Activated CD4-positive, alpha-beta T cell treated with anti-CD3 and anti-CD28 coated beads, Interleukin-2, amount 10 ng/mL, durations not matched to agents 24 days and 14 days (primary cell): ENCODE measurements around the gene MIOS. TPM values are rescaled to one million over a fixed set of nuclear protein-coding genes. Genes with fewer than 3 reads are reported as not detected.

Experiments
- DNase-seq: peaks from one replicate; pipeline ENCODE4 v3.0.0; 2022
- H3K27ac Mint-ChIP-seq: one replicate; pipeline ENCODE4 v1.8.0; 2022; ENCODE audit warnings: mild to moderate bottlenecking, mixed read lengths
- H3K27me3 Mint-ChIP-seq: one replicate; pipeline ENCODE4 v1.8.0; 2022; ENCODE audit warnings: mixed read lengths
- H3K36me3 Mint-ChIP-seq: one replicate; pipeline ENCODE4 v1.8.0; 2022; ENCODE audit warnings: low read depth, mild to moderate bottlenecking, mixed read lengths
- H3K4me1 Mint-ChIP-seq: one replicate; pipeline ENCODE4 v1.8.0; 2021; ENCODE audit warnings: mixed read lengths
- H3K4me3 Mint-ChIP-seq: one replicate; pipeline ENCODE4 v1.8.0; 2022; ENCODE audit warnings: mild to moderate bottlenecking, moderate library complexity, mixed read lengths
- H3K9me3 Mint-ChIP-seq: one replicate; pipeline ENCODE4 v1.8.0; 2021; ENCODE audit warnings: mixed read lengths
- intact Hi-C: fragments of 100-400 bp; cut with micrococcal nuclease; formaldehyde crosslinking; loops from one replicate; pipeline ENCODE4 v1.15.1; 2023
- total RNA-seq: library from RNA; stranded (reverse); gene quantifications from 2 replicates; pipeline ENCODE4 v1.2.3, GENCODE V29; 2022

MIOS gene
- total RNA-seq, 1 donor from 2014 or later, result 33.3 TPM

GRCh38 chr7:7581531-7582179, 15.0 kb downstream of the MIOS start:
- H3K4me1 Mint-ChIP-seq, result no peaks in the 10 kb centered on the region
- no peak overlapping the region for H3K4me3 Mint-ChIP-seq
- intact Hi-C loops, result no loop called here
- peaks cover 9% of the 10 kb centered on the region for H3K36me3 Mint-ChIP-seq
- DNase-seq, result no peak
- H3K27me3 Mint-ChIP-seq, result no peaks in the 10 kb centered on the region
- no peak overlapping the region for H3K27ac Mint-ChIP-seq
- no peaks in the 10 kb centered on the region for H3K9me3 Mint-ChIP-seq

- no peaks in the 10 kb centered on the region for H3K27me3 Mint-ChIP-seq
- H3K9me3 Mint-ChIP-seq, result no peaks in the 10 kb centered on the region
- H3K36me3 Mint-ChIP-seq, result peaks cover 9% of the 10 kb centered on the region
- intact Hi-C loops, result no loop called here
- H3K27ac Mint-ChIP-seq, result no peak overlapping the region
- H3K4me3 Mint-ChIP-seq, result no peak overlapping the region
- no peak for DNase-seq
- no peaks in the 10 kb centered on the region for H3K4me1 Mint-ChIP-seq
Measured at GRCh38 chr7:7582596-7582995, 15.9 kb downstream of the MIOS start.

- peaks cover 1% of the 10 kb centered on the region for H3K4me1 Mint-ChIP-seq
- intact Hi-C loops, result no loop called here
- no peaks in the 10 kb centered on the region for H3K27me3 Mint-ChIP-seq
- H3K4me3 Mint-ChIP-seq, result no peak overlapping the region
- H3K36me3 Mint-ChIP-seq, result peaks cover 12% of the 10 kb centered on the region
- no peaks in the 10 kb centered on the region for H3K9me3 Mint-ChIP-seq
- no peak for DNase-seq
- H3K27ac Mint-ChIP-seq, result no peak overlapping the region
Measured at GRCh38 chr7:7583731-7584130, 17.0 kb downstream of the MIOS start.

- Mint-ChIP-seq H3K27ac (no peak overlapping the region), H3K36me3 (peaks cover 11% of the 10 kb centered on the region), H3K27me3 (no peaks in the 10 kb centered on the region), H3K9me3 (no peaks in the 10 kb centered on the region), H3K4me1 (peaks cover 3% of the 10 kb centered on the region), H3K4me3 (no peak overlapping the region)
- no peak for DNase-seq
- intact Hi-C loops, result no loop called here
Measured at GRCh38 chr7:7584653-7585052, 18.0 kb downstream of the MIOS start.

GRCh38 chr7:7585241-7585928, 18.7 kb downstream of the MIOS start:
- H3K27ac Mint-ChIP-seq, result no peak overlapping the region
- peaks cover 7% of the 10 kb centered on the region for H3K4me1 Mint-ChIP-seq
- intact Hi-C loops, result no loop called here
- H3K27me3 Mint-ChIP-seq, result no peaks in the 10 kb centered on the region
- H3K9me3 Mint-ChIP-seq, result no peaks in the 10 kb centered on the region
- no peak for DNase-seq
- H3K36me3 Mint-ChIP-seq, result peaks cover 16% of the 10 kb centered on the region
- no peak overlapping the region for H3K4me3 Mint-ChIP-seq

- no peak overlapping the region for H3K4me3 Mint-ChIP-seq
- H3K27ac Mint-ChIP-seq, result no peak overlapping the region
- no peaks in the 10 kb centered on the region for H3K9me3 Mint-ChIP-seq
- H3K4me1 Mint-ChIP-seq, result peaks cover 3% of the 10 kb centered on the region
- intact Hi-C loops, result loop anchor here (1.0 to 5.0 kb wide), 3 partner anchors 165 to 702 kb away; no protein-coding TSS in a partner anchor
- DNase-seq, result no peak
- H3K27me3 Mint-ChIP-seq, result no peaks in the 10 kb centered on the region
- H3K36me3 Mint-ChIP-seq, result peaks cover 35% of the 10 kb centered on the region
Measured at GRCh38 chr7:7595451-7595850, 28.8 kb downstream of the MIOS start.

GRCh38 chr7:7596176-7596575, 29.5 kb downstream of the MIOS start:
- Mint-ChIP-seq H3K36me3 (peaks cover 36% of the 10 kb centered on the region), H3K4me3 (no peak overlapping the region), H3K27me3 (no peaks in the 10 kb centered on the region), H3K27ac (no peak overlapping the region), H3K4me1 (no peaks in the 10 kb centered on the region), H3K9me3 (peaks cover 5% of the 10 kb centered on the region)
- DNase-seq, result no peak
- intact Hi-C loops, result loop anchor here (5.0 kb wide), 1 partner anchor 701 kb away; no protein-coding TSS in a partner anchor

GRCh38 chr7:7607010-7607409, 40.3 kb downstream of the MIOS start:
- H3K4me3 Mint-ChIP-seq, result no peak overlapping the region
- H3K27ac Mint-ChIP-seq, result no peak overlapping the region
- intact Hi-C loops, result no loop called here
- no peaks in the 10 kb centered on the region for H3K27me3 Mint-ChIP-seq
- no peaks in the 10 kb centered on the region for H3K4me1 Mint-ChIP-seq
- no peaks in the 10 kb centered on the region for H3K9me3 Mint-ChIP-seq
- DNase-seq, result no peak
- peaks cover 19% of the 10 kb centered on the region for H3K36me3 Mint-ChIP-seq

- no peaks in the 10 kb centered on the region for H3K4me1 Mint-ChIP-seq
- H3K4me3 Mint-ChIP-seq, result no peak overlapping the region
- H3K27me3 Mint-ChIP-seq, result no peaks in the 10 kb centered on the region
- intact Hi-C loops, result no loop called here
- DNase-seq, result no peak
- H3K27ac Mint-ChIP-seq, result no peak overlapping the region
- H3K9me3 Mint-ChIP-seq, result no peaks in the 10 kb centered on the region
- H3K36me3 Mint-ChIP-seq, result peaks cover 19% of the 10 kb centered on the region
Measured at GRCh38 chr7:7609330-7609729, 42.6 kb downstream of the MIOS start.

- Mint-ChIP-seq H3K27ac (no peak overlapping the region), H3K4me1 (peaks cover 4% of the 10 kb centered on the region), H3K4me3 (no peak overlapping the region), H3K27me3 (no peaks in the 10 kb centered on the region), H3K36me3 (peaks cover 9% of the 10 kb centered on the region), H3K9me3 (no peaks in the 10 kb centered on the region)
- no peak for DNase-seq
- intact Hi-C loops, result no loop called here
Measured at GRCh38 chr7:7612519-7612918, 45.8 kb downstream of the MIOS start.

GRCh38 chr7:7613210-7613609, 46.5 kb downstream of the MIOS start:
- no peaks in the 10 kb centered on the region for H3K9me3 Mint-ChIP-seq
- no peak for DNase-seq

GRCh38 chr7:7614018-7614741, 47.5 kb downstream of the MIOS start:
- Mint-ChIP-seq H3K4me3 (no peak overlapping the region), H3K36me3 (peaks cover 4% of the 10 kb centered on the region), H3K27me3 (peaks cover 2% of the 10 kb centered on the region), H3K27ac (no peak overlapping the region), H3K4me1 (peaks cover 6% of the 10 kb centered on the region), H3K9me3 (no peaks in the 10 kb centered on the region)
- DNase-seq, result no peak
- intact Hi-C loops, result no loop called here

More at GRCh38 chr7:7613210-7613609, 46.5 kb downstream of the MIOS start:
- Mint-ChIP-seq H3K36me3 (peaks cover 4% of the 10 kb centered on the region), H3K27me3 (no peaks in the 10 kb centered on the region), H3K4me3 (no peak overlapping the region), H3K27ac (no peak overlapping the region), H3K4me1 (peaks cover 6% of the 10 kb centered on the region)
- intact Hi-C loops, result no loop called here

- Mint-ChIP-seq H3K36me3 (no peaks in the 10 kb centered on the region), H3K4me3 (no peak overlapping the region), H3K27me3 (peaks cover 2% of the 10 kb centered on the region), H3K9me3 (no peaks in the 10 kb centered on the region), H3K27ac (no peak overlapping the region), H3K4me1 (peaks cover 6% of the 10 kb centered on the region)
- intact Hi-C loops, result no loop called here
- DNase-seq, result no peak
Measured at GRCh38 chr7:7617550-7617949, 50.9 kb downstream of the MIOS start.

GRCh38 chr7:7618410-7618809, 51.7 kb downstream of the MIOS start:
- no peaks in the 10 kb centered on the region for H3K36me3 Mint-ChIP-seq
- H3K27ac Mint-ChIP-seq, result no peak overlapping the region
- H3K4me3 Mint-ChIP-seq, result no peak overlapping the region
- H3K27me3 Mint-ChIP-seq, result peaks cover 2% of the 10 kb centered on the region
- H3K9me3 Mint-ChIP-seq, result no peaks in the 10 kb centered on the region
- H3K4me1 Mint-ChIP-seq, result peaks cover 6% of the 10 kb centered on the region
- no peak for DNase-seq
- intact Hi-C loops, result no loop called here
